Fibroblast of pulmonary artery (primary cell): ENCODE results near the gene AGFG1.

Experiments used
- DNase-seq: peaks from one replicate; pipeline ENCODE4 v3.0.0-alpha.2; 2010; ENCODE audit warnings: low read depth
- H3K4me3 ChIP-seq: replicated peaks from 2 replicates; pipeline ENCODE4 v1.5.1; 2011; ENCODE audit warnings: low read depth, mild to moderate bottlenecking, control low read depth, low read length, moderate library complexity
- TF ChIP-seq, protein P1 (sequence below): IDR thresholded peaks from 2 replicates; pipeline ENCODE4 v1.5.1; 2011; ENCODE audit warnings: mild to moderate bottlenecking, control low read depth, low read length, inconsistent platforms; ENCODE audit errors: missing control alignments

AGFG1 gene

DNA sequence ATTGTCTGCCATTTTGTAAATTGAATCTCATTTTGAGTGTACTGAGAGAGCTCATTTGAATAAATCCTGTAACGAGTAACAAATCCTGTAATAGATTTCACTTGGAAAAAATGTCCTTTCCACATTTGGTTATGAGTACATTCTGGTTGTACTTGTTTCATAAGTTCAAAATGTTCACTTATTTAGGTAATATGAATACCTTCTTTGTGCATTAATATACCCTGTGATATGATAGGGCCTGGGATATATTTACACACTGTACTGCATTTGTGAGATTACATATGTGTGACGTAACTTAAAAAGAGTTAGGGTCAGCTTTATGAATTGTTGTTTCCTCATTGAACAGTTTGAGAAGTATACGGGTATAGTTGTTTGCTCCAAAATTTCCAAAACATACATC lies 16.1 kb downstream of the AGFG1 start:
- no peak for DNase-seq
- TF ChIP-seq, protein P1, sequence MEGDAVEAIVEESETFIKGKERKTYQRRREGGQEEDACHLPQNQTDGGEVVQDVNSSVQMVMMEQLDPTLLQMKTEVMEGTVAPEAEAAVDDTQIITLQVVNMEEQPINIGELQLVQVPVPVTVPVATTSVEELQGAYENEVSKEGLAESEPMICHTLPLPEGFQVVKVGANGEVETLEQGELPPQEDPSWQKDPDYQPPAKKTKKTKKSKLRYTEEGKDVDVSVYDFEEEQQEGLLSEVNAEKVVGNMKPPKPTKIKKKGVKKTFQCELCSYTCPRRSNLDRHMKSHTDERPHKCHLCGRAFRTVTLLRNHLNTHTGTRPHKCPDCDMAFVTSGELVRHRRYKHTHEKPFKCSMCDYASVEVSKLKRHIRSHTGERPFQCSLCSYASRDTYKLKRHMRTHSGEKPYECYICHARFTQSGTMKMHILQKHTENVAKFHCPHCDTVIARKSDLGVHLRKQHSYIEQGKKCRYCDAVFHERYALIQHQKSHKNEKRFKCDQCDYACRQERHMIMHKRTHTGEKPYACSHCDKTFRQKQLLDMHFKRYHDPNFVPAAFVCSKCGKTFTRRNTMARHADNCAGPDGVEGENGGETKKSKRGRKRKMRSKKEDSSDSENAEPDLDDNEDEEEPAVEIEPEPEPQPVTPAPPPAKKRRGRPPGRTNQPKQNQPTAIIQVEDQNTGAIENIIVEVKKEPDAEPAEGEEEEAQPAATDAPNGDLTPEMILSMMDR, result no peak
- no peak overlapping the region for H3K4me3 ChIP-seq

DNA sequence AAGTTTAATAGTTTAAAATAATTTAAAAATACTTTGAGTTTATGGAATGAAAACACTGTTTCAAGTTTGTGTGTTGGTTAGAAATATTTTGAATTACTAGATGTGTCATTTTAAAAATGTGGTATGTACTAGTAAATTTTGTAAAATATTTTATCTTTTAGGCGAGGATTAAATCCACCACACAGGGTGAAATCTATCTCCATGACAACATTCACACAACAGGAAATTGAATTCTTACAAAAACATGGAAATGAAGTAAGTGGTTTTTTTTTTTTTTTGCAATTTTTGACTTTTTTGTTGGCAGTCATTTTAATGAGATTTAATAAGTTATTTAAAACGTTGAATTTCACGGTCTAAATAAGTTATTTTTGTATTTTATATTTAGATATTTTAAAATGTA lies 19.4 kb downstream of the AGFG1 start:
- TF ChIP-seq, protein P1, result no peak
- H3K4me3 ChIP-seq, result no peak overlapping the region

DNA sequence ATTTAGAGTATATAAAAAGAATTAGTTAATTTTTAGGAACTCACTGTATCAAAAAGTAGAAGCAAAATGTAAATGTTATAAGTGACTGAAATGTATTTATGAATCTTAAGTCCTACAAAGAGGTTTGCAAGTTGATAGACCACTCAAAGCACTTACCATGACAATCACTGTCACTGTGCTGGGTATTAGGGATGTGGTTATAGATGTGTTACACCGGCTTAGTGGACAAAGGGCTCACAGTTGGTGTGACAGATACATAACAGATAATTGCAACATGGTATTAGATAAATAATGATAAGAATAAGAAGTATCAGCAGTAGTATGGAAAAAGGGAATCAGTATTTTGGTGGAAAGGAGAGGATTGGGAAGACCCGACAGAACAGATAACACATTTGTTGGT lies 21.6 kb downstream of the AGFG1 start:
- no peak for DNase-seq
- no peak overlapping the region for H3K4me3 ChIP-seq
- TF ChIP-seq, protein P1, result no peak

More for the DNA sequence above, 19.4 kb downstream of the AGFG1 start:
- peak; percentile 41 for DNase-seq

DNA sequence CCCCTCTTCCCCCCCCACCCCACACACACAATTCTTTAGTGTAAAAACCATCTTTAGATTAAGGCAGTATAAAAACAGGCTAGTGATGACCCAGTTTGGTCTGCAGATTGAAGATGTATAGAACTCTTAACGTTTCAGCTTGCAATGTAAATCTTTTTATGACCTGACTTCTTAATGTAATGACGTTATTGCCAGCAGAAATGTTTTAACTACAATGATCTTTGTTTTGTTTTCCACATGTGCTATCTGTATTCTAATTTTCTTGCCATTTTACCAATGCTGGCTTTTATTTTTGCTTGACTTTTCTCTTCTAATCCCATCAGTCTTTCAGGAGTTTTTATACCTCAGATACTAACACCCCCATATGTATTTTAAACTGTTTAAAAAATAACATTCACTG lies 25.2 kb downstream of the AGFG1 start:
- no peak overlapping the region for H3K4me3 ChIP-seq
- TF ChIP-seq, protein P1, result no peak
- DNase-seq, result no peak

DNA sequence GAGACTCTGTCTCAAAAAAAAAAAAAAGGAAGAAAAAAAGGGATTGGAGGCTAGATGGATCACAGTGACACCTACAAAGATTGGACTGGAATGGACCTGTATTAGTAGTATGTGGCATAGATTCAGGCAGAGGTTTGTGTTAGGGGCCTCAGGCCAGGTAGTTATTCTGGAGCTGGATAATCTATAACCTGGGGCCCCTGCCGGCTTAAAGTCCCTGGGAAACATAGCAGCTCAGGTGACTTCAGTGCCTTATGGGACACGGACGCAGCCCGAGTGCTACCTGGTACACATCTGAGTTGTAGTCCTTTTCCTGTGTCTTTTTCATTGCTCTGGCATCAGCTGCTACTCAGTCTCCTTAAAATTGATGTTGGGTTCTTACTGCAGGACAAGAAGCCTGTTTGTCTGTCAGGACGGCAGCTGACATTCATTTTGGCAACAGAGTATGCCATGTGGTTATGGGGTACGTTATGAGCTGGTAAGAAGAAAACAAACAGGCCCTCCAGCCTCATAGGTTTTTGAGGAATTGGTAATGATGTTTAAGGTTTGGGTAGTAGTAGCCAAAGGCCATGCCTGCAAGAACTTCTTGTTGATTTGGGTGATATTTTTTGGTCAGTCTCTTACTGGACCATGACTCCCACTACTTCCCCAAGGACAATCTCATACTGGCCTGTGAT lies 27.8 kb downstream of the AGFG1 start:
- H3K4me3 ChIP-seq, result no peak overlapping the region
- no peak for DNase-seq
- TF ChIP-seq, protein P1, result no peak

DNA sequence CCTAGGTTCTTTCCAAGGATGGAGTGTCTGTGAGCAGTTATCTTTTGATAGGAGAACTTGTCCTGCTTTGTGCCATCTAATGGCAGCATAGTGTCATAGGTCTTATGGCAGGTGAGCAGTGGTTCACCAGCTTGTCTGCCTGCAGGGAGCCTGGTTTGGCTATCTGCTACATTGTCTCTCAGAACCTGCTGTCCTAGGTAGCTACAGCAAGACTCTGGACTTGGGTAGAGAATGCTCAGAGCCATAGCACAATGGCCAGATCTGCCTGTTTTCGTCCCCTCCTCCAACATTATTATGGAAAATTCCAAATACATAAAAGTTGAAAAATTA lies 28.3 kb downstream of the AGFG1 start:
- no peak overlapping the region for H3K4me3 ChIP-seq
- TF ChIP-seq, protein P1, result no peak
- DNase-seq, result no peak

DNA sequence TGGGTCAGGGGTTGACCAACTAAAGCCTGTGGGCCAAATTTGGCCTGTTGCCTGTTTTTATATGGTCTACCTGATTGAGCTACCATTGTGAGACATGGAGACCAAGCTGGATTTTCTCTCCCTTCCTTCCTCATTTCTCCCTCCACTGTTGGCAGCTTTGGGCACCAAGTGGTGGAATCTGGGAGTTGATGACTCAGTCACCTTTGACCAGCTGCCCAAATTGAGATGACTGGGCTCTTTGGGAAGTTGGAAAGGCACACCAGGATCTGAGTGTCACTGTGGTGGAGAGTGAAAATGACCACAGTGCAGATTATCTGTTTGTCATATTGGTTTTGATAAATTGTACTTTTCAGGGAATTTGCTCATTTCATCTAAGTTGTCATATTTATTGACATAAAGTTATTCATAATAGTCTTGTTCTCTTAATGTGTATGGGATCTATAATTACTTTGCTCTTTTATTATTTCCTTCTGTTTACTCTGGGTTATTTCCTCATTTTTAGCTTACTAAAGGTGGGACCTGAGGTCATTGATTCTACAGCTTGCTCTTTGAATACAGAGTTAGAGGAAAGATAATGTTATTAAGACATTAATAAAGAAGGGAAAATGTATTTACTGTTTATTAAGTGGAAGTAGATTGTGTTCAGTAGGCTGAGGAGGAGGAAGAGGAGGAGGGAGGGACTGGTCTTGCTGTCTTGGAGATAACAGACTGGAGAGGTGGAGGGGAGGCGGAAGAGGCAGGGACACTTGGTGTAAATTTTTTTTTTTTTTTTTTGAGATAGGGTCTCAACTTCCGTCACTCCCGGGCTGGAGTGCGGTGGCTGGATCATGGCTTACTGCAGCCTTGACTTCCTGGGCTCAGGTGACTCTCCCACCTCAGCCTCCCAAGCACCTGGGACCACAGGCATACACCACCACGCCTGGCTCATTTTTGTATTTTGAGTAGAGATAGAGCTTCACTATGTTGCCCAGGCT lies 31.8 kb downstream of the AGFG1 start:
- TF ChIP-seq, protein P1, result no peak
- no peak overlapping the region for H3K4me3 ChIP-seq
- peak; percentile 50 for DNase-seq
